ENCODE measurements around the gene CBX3.
"Not testable (repeated sequence)": the region's sequence is repeated elsewhere in the genome, so short reads cannot be mapped to it uniquely, and the experiment has no call there.

CBX3 gene

GRCh38 chr7:26237035-26237807 is 35.7 kb downstream of the CBX3 start:
- Mint-ChIP-seq H3K4me1 (peaks cover 5% of the 10 kb centered on the region), H3K4me3 (no peak overlapping the region), H3K9me3 (no peaks in the 10 kb centered on the region), H3K36me3 (ENCODE audit: low read depth) (no peaks in the 10 kb centered on the region), H3K27me3 (no peaks in the 10 kb centered on the region), H3K27ac (no peak overlapping the region)
- ATAC-seq = peak; percentile 78
- no peak for DNase-seq

- Mint-ChIP-seq H3K27me3 (no peaks in the 10 kb centered on the region), H3K27ac (no peak overlapping the region), H3K4me3 (no peak overlapping the region), H3K36me3 (ENCODE audit: low read depth) (no peaks in the 10 kb centered on the region), H3K4me1 (peaks cover 5% of the 10 kb centered on the region), H3K9me3 (no peaks in the 10 kb centered on the region)
- ATAC-seq (no peak), DNase-seq (no peak)
Measured at GRCh38 chr7:26238032-26238431, 36.5 kb downstream of the CBX3 start.

GRCh38 chr7:26245150-26245549 is 43.6 kb downstream of the CBX3 start:
- Mint-ChIP-seq H3K4me1 (no peaks in the 10 kb centered on the region), H3K36me3 (ENCODE audit: low read depth) (no peaks in the 10 kb centered on the region), H3K4me3 (no peak overlapping the region), H3K27me3 (no peaks in the 10 kb centered on the region), H3K27ac (no peak overlapping the region), H3K9me3 (no peaks in the 10 kb centered on the region)
- DNase-seq = no peak
- no peak for ATAC-seq

GRCh38 chr7:26250239-26250638 is 48.7 kb downstream of the CBX3 start:
- Mint-ChIP-seq H3K9me3 (no peaks in the 10 kb centered on the region), H3K27ac (no peak overlapping the region), H3K36me3 (ENCODE audit: low read depth) (no peaks in the 10 kb centered on the region), H3K27me3 (no peaks in the 10 kb centered on the region), H3K4me3 (no peak overlapping the region), H3K4me1 (no peaks in the 10 kb centered on the region)
- ATAC-seq (no peak), DNase-seq (no peak)

- H3K27ac Mint-ChIP-seq; DNase-seq; H3K4me3 Mint-ChIP-seq; ATAC-seq; H3K27me3 Mint-ChIP-seq; H3K9me3 Mint-ChIP-seq; H3K4me1 Mint-ChIP-seq; H3K36me3 Mint-ChIP-seq (ENCODE audit: low read depth): not testable (repeated sequence)
Measured at GRCh38 chr7:26261866-26262265, 60.3 kb downstream of the CBX3 start.
